Pancreas (tissue), 10 donors: ENCODE measurements around the gene RIC1. TPM values are rescaled to one million over a fixed set of nuclear protein-coding genes. Genes with fewer than 3 reads are reported as not detected.

Source experiments
- ATAC-seq, 4 donors: fragments of 200-7000 bp; cut with Tn5 transposase; one replicate each; pipeline versions ENCODE4 v1.8.0 to v1.9.1; 2020; ENCODE audit warnings: mild to moderate bottlenecking in 4 of 4, moderate library complexity in 4 of 4
- DNase-seq, 6 donors: peaks; one replicate each; pipeline ENCODE4 v3.0.0-alpha.2; 2020
- FAIRE-seq: peaks from 2 replicates; lab custom pipeline; 2012; peaks lifted over from hg19 to GRCh38; lab: Jason Lieb, UNC
- H3K27ac ChIP-seq, 4 donors: fragments of 200-600 bp; sonication (generic); 1 replicate in 3 of 4; 2 replicates in 1 of 4; pipeline versions ENCODE4 v1.5.0 to v1.8.0; 2020
- H3K27me3 ChIP-seq, 4 donors: fragments of 200-600 bp; one replicate each; pipeline ENCODE4 v1.8.0; 2021
- H3K36me3 ChIP-seq, 3 donors: fragments of 200-600 bp; sonication (generic) in 1 of 3; one replicate each; pipeline versions ENCODE4 v1.5.0 to v1.8.0; 2020 to 2021
- H3K4me1 ChIP-seq, 3 donors: fragments of 200-600 bp; one replicate each; pipeline ENCODE4 v1.8.0; 2021
- H3K4me3 ChIP-seq, 4 donors: fragments of 200-600 bp; sonication (generic) in 2 of 4; one replicate each; pipeline versions ENCODE4 v1.5.0 to v1.8.0; 2020 to 2021
- H3K9me3 ChIP-seq, 4 donors: fragments of 200-600 bp; one replicate each; pipeline ENCODE4 v1.8.0; 2021
- CTCF ChIP-seq, 4 donors: fragments of 200-600 bp; sonication (generic) in 3 of 4; IDR thresholded peaks; one replicate each; pipeline versions ENCODE4 v1.5.0 to v1.8.0; 2021; ENCODE audit warnings: antibody characterized with exemption in 4 of 4
- WGBS, 2 donors: extraction: QIAGEN DNeasy Blood & Tissue Kit; methylation state at CpG; one replicate each; pipeline ENCODE4 v1.1.7; 2013; 5-methylcytosine and 5-hydroxymethylcytosine counted together
- intact Hi-C, 3 donors: fragments of 100-400 bp; cut with DNase I; formaldehyde crosslinking; loops; one replicate each; pipeline versions ENCODE4 v1.11.1 to v1.14.2; 2022
- polyA plus RNA-seq, 2 donors: library from polyadenylated mRNA; stranded (reverse); fragments of 200-250 nt; gene quantifications; one replicate each; pipeline ENCODE4 v1.2.3, GENCODE V29; 2013
- total RNA-seq, 6 donors: library from RNA; stranded (reverse); fragmentation: NEBNext Ultra II Directional in 4 of 6; extraction: Animal tissue kit (Norgen Biotek cat#: 25700) in 4 of 6; gene quantifications; one replicate each; pipeline versions ENCODE4 v1.2.1 to v1.2.4, GENCODE V29; 2021 to 2023
- donor health status: healthy with polysubstance abuse.
- donor health status: DM: no; HTN: no; CAD: no; lungs with moderate emphysema.
- donor health status: DM: no; HTN: no; CAD: no.
- donor health status: control.
- donor health status: control.
- donor health status: Bipolar disorder and iron deficiency.
- donor health status: DM: yes; HTN: yes; CAD: no.
- donor health status: DM: no; HTN: no; CAD: no.
- donor health status: DM: no; HTN: no; CAD: no.
- donor health status: DM: yes; HTN: yes; CAD: no.

RIC1 gene
- total and polyA plus RNA-seq, 8 donors = 2.9 to 11.8 (median 8.4) TPM

- peak in 3 of 4 donors; percentile 0 to 6 (median 3) for ATAC-seq
- WGBS, 2 donors = 1 to 3% methylated on average over 7 of the region's 7 CpGs
- intact Hi-C loops = no loop called here
Measured at GRCh38 chr9:5628183-5628529, 751 bp upstream of the RIC1 start.

DNA sequence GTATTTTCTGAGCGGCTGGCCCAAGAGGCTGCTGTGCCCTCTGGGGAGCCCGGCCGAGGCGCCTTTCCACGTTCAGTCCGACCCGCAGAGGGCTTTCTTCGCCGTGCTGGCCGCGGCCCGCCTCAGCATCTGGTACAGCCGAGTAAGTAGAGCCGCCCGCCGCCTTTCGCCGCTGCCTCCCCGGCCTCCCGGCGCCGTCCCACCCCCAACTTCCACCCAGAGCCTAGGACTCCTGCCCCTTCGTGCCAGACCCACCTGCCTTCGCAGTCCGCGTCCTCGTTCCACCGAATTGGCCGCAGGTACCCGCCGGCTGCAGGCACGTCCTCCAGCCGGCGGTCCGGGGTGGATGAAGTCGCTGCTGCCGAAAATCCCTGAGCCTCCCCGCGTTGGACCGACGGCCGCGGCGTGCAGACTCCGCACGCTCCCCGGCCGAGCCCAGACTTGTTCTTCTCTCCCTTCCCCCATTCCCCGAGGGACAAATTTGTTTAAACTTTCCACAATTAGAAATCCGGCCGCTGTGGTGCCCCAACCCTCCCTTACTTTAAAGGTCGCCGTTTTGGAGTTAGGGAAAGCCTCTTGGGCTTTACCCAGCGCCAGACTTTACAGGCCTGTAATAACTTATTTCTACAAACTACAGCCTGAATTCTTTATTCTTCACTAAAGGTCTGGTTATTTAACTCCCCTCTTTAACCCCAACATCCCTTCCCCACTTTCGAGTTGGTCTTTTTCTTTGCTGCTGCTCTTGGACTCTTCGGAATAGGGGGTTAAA is 589 bp downstream of the RIC1 start:
- peak; percentile 29 to 48 (median 40) for ATAC-seq
- H3K27me3 ChIP-seq = no peaks in the 10 kb centered on the region
- no peaks in the 10 kb centered on the region for H3K9me3 ChIP-seq
- H3K27ac ChIP-seq = peak overlapping the region; percentile 90 to 96 (median 95)
- H3K4me3 ChIP-seq = peak overlapping the region; percentile 96 to 99 (median 98)
- TF ChIP-seq CTCF (IDR thresholded peaks at IDR 0.05) = no peak
- H3K4me1 ChIP-seq = peaks cover 13 to 33% (median 23%) of the 10 kb centered on the region in 3 donors
- no peak for FAIRE-seq
- WGBS, 2 donors = 0% methylated on average over 52 to 56 of the region's 56 CpGs
- intact Hi-C loops = no loop called here
- peak; percentile 39 to 86 (median 62) for DNase-seq
- H3K36me3 ChIP-seq = no peaks in the 10 kb centered on the region

More at GRCh38 chr9:5628183-5628529, 751 bp upstream of the RIC1 start:
- peak overlapping the region; percentile 90 to 96 (median 95) for H3K27ac ChIP-seq
- peak overlapping the region; percentile 96 to 99 (median 98) for H3K4me3 ChIP-seq
- FAIRE-seq (no peak), DNase-seq (no peak)
- H3K4me1 ChIP-seq = peaks cover 13 to 33% (median 23%) of the 10 kb centered on the region in 3 donors
- TF ChIP-seq CTCF (IDR thresholded peaks at IDR 0.05) = no peak
- no peaks in the 10 kb centered on the region for H3K27me3 ChIP-seq
- H3K36me3 ChIP-seq = no peaks in the 10 kb centered on the region
- no peaks in the 10 kb centered on the region for H3K9me3 ChIP-seq

- FAIRE-seq = peak; percentile 37
- WGBS, 2 donors = 1 to 2% methylated on average over 6 of the region's 6 CpGs
- Histone ChIP-seq H3K4me1 (peaks cover 13 to 33% (median 23%) of the 10 kb centered on the region in 3 donors), H3K27me3 (no peaks in the 10 kb centered on the region), H3K27ac (peak overlapping the region; percentile 90 to 96 (median 95)), H3K4me3 (peak overlapping the region; percentile 96 to 99 (median 98)), H3K9me3 (no peaks in the 10 kb centered on the region), H3K36me3 (no peaks in the 10 kb centered on the region)
- TF ChIP-seq CTCF (IDR thresholded peaks at IDR 0.05) = no peak
- intact Hi-C loops = no loop called here
- no peak for DNase-seq
- ATAC-seq = peak in 2 of 4 donors; percentile 16 to 21
Measured at GRCh38 chr9:5630081-5630507, 1.2 kb downstream of the RIC1 start.

DNA sequence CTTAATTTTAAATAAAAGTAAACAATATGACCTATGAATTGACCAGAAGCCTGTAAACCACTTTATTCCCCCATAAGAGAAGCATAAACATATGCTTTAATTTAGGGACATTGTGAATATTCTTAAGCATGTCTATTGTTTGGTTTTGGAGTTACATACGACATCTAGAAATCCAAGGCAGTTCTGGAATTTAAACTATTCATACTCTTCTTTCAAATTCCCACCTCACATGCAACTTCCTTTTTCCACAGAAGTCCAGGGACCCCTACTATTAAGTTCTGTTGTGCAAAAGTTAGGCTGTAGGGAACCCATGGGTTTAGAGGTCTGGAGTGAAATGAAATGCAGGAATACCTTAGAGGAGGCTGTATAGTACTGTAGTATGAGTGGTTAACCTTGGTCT is 2.1 kb downstream of the RIC1 start:
- no peak for TF ChIP-seq CTCF (IDR thresholded peaks at IDR 0.05)
- H3K36me3 ChIP-seq = no peaks in the 10 kb centered on the region
- ATAC-seq (no peak), DNase-seq (no peak), FAIRE-seq (no peak)
- no peak overlapping the region for H3K27ac ChIP-seq
- no peaks in the 10 kb centered on the region for H3K27me3 ChIP-seq
- peak overlapping the region in 2 of 4 donors; percentile 4 to 99 for H3K4me3 ChIP-seq
- peaks cover 13 to 33% (median 23%) of the 10 kb centered on the region in 3 donors for H3K4me1 ChIP-seq
- 36 to 64% methylated on average over 1 of the region's 1 CpG for WGBS, 2 donors
- no peaks in the 10 kb centered on the region for H3K9me3 ChIP-seq
- intact Hi-C loops = no loop called here

DNA sequence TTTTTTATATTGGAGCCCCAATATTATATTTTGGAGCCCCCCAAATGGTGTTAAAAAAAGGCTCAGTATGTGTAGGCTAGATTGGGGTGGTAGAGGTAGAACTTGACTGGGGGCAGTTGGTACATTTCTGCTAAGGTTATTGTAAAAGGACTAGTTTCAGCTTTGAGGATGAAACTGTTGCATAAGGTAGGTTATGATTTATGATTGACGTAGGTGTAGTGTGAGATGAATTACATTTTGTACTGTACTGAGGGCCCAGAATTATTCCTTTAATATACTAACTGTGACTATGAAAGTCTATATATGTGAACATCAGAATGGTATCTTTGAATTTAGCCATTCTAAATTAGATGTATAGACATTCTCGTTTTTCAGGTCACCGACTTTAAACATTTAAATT is 3.6 kb downstream of the RIC1 start:
- H3K4me1 ChIP-seq = peaks cover 9 to 22% (median 12%) of the 10 kb centered on the region in 3 donors
- no peak overlapping the region for H3K4me3 ChIP-seq
- H3K27ac ChIP-seq = no peak overlapping the region
- H3K36me3 ChIP-seq = no peaks in the 10 kb centered on the region
- DNase-seq = no peak
- ATAC-seq = no peak
- H3K9me3 ChIP-seq = no peaks in the 10 kb centered on the region
- no peak for TF ChIP-seq CTCF (IDR thresholded peaks at IDR 0.05)
- no peaks in the 10 kb centered on the region for H3K27me3 ChIP-seq
- no peak for FAIRE-seq
- intact Hi-C loops = no loop called here
- WGBS, 2 donors = 86 to 88% methylated on average over 3 of the region's 3 CpGs
